Right renal cortex interstitium (tissue), 3 donors: ENCODE data around the gene CATSPERD. TPM values are rescaled to one million over a fixed set of nuclear protein-coding genes. Genes with fewer than 3 reads are reported as not detected.
A peak's percentile ranks its signal among the peaks of the same experiment; 100 is the strongest.

ENCODE experiments used
- DNase-seq, 3 donors: peaks; one replicate each; pipeline ENCODE4 v3.0.0-alpha.2; 2013; ENCODE audit warnings: low read depth in 3 of 3, low spot score in 2 of 3
- polyA plus RNA-seq, 3 donors: library from polyadenylated mRNA; unstranded; fragments of 120-200 nt; gene quantifications; one replicate each; pipeline ENCODE4 v1.2.1, GENCODE V29; 2013; ENCODE audit not compliant: insufficient read length in 3 of 3

CATSPERD gene
- polyA plus RNA-seq, 3 donors, result not detected

- DNase-seq, result no peak
These were observed 62.8 kb downstream of the CATSPERD start for GRCh38 chr19:5782945-5783919.

GRCh38 chr19:5784581-5785147, 64.2 kb downstream of the CATSPERD start, which contains the start of gene PRR22:
Gene PRR22, minus strand, starts transcription at chr19:5784746. Its CDS starts 86 bp downstream, at chr19:5784660.
- no peak for DNase-seq

- no peak for DNase-seq
These were observed 65.0 kb downstream of the CATSPERD start for GRCh38 chr19:5785423-5785822.

DNA sequence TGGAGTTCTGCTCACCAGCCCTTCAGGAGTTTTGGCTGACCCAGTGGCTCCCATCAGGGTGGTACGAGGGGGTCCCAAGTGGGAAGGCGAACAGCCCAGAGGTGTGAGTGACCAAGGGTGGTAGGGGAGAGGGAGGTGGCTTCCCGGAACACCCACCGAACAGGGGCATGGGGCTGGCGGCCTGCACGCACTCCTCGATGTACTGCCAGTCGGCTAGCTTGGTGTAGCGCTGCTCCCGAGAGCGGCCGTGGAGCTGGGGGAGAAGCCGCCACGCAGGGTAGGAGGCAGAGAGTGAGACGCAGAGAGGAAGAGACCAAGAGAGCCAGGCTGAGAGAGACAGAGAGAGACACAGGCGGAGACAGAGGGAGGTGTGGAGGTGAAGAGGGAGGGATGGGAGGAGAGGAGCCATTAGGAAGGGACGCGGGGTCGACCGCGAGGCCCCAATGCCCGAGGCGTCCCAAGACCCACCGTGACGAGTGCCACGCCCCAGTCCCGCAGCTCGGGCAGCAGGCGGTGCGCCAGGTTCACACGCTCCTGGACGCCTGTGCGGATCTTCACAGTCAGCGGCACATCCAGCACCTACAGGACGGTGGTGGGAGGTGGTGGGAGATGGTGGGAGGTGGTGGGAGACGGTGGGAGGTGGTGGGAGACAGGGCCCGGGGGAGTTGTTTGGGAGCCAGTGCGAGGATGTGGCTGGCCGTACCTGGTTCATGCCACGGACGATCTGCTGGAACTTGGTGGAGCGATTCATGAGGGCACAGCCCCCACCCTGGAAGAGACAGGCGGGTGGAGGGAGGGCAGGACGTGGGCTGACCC, 66.4 kb downstream of the CATSPERD start:
- DNase-seq, result no peak

GRCh38 chr19:5787409-5788182, 67.2 kb downstream of the CATSPERD start:
- DNase-seq, result no peak

DNA sequence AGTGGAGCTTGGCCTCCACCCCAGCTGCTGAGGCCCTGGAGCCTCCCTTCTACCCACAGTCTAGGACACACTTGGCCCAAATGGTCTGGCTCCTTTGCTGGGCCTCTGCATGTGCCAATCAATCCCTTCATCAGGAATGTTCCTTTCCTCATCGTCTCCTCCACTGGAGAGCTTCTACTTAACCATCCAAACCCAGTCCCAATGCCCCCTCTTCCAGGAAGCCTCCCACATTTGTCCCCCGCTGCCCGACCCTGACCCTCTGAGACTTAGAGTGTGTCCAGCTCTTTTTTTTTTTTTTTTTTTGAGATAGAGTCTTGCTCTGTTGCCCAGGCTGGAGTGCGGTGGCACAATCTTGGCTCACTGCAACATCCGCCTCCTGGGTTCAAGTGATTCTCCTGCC, 68.0 kb downstream of the CATSPERD start:
- DNase-seq, result no peak

- no peak for DNase-seq
These were observed 68.9 kb downstream of the CATSPERD start for GRCh38 chr19:5789351-5789761.

- no peak for DNase-seq
These were observed 69.6 kb downstream of the CATSPERD start for GRCh38 chr19:5789886-5790558.

DNA sequence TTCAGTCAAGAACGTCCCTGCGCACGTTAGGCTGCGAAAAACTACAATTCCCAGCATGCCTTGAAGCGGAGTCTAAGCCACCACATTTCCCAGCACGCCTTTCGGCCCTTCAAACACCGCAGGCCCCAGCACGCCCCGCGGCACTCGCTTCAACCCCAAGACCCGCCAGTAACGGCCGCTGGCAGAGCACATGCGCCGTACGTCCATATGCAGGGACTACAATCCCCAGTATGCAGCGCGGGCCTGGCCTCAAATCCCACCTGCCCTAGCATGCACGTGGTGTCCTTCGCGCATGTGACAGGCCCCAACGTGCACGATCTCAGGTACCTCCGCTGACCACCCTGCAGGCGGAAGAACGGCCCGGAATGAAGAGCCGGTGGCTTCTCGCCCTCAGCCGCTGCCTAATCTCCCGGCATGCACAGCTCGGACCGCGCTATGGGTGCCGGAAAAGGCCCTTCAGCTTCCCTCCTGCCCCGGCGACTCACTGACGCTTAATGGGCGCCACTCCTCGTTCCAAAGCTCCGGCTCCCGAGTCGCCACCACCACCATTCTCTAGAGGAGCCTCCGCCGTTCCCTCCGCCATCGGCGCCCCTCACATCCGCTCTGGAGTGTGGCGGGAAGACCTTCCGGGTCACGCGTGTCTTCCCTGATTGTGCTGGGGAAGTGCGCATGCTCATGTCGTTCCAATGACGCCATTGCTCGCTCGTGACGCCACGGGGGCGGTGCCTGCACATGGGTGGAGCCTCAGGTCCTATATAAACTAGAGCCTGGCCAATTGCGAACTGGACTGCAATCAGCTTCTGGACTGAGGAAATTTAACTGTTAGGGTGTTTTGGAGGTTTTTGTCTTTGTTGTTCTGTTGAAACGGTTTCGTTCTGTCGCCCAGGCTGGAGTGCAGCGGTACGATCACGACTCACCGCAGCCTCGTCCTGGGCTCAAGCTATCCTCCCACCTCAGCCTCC, 70.4 kb downstream of the CATSPERD start, which contains the start of gene DUS3L:
DUS3L (minus strand) TSS at position 605 of the 962 bp plus-strand sequence; CDS start at position 583, 22 bp downstream.
- peak; percentile 89 to 95 (median 93) for DNase-seq

- no peak for DNase-seq
These were observed 71.8 kb downstream of the CATSPERD start for GRCh38 chr19:5792224-5792623.

GRCh38 chr19:5793188-5793587, 72.8 kb downstream of the CATSPERD start:
- no peak for DNase-seq

GRCh38 chr19:5795382-5795919, 75.0 kb downstream of the CATSPERD start:
- no peak for DNase-seq

- DNase-seq, result no peak
These were observed 77.8 kb downstream of the CATSPERD start for GRCh38 chr19:5798244-5798643.

GRCh38 chr19:5799247-5800241, 79.1 kb downstream of the CATSPERD start:
- DNase-seq, result no peak

- no peak for DNase-seq
These were observed 80.2 kb downstream of the CATSPERD start for GRCh38 chr19:5800361-5801270.
